PC-9 (cell line): Measurements from ENCODE around the gene ADGRB3. TPM values are rescaled to one million over a fixed set of nuclear protein-coding genes. Genes with fewer than 3 reads are reported as not detected.

Experiments
- BruUV-seq: library from RNA; stranded (reverse); fragments of 400-500 nt; replicated peaks from 2 replicates; lab custom pipeline; 2021; lab: Mats Ljungman, UMichigan
- CTCF ChIA-PET: fragments of 300-600 bp; sonication (Branson Sonifier 250); formaldehyde crosslinking; loops from one replicate; lab custom pipeline; 2022; ENCODE audit warnings: antibody characterized with exemption; lab: Charles Lee
- POLR2A ChIA-PET: fragments of 300-600 bp; sonication (Branson Sonifier 250); formaldehyde crosslinking; loops from one replicate; lab custom pipeline; 2022; ENCODE audit warnings: antibody characterized with exemption; ENCODE audit not compliant: unreplicated experiment; lab: Charles Lee
- DNase-seq, 2 experiments: peaks; one replicate each; pipeline versions ENCODE4 v3.0.0 to v3.0.0-alpha.2; 2015 to 2022; ENCODE audit warnings: mixed read lengths in 1 of 2
- H2AFZ ChIP-seq: fragments of 200-600 bp; sonication (generic); 2 replicates; pipeline ENCODE4 v1.8.1; 2017; ENCODE audit warnings: antibody characterized with exemption
- H3F3A ChIP-seq: fragments of 200-600 bp; sonication (generic); 2 replicates; pipeline ENCODE4 v1.8.1; 2017; ENCODE audit warnings: antibody characterized with exemption, mild to moderate bottlenecking, low read depth; ENCODE audit not compliant: insufficient read depth
- H3K27ac ChIP-seq: fragments of 200-600 bp; sonication (generic); 2 replicates; pipeline ENCODE4 v1.6.1; 2016; ENCODE audit warnings: mixed run types
- H3K27me3 ChIP-seq: fragments of 200-600 bp; sonication (generic); 2 replicates; pipeline ENCODE4 v1.6.1; 2016; ENCODE audit warnings: low read depth, mixed run types; ENCODE audit not compliant: insufficient read depth
- H3K36me3 ChIP-seq: fragments of 200-600 bp; sonication (generic); 2 replicates; pipeline ENCODE4 v1.6.1; 2016; ENCODE audit warnings: low read depth, mixed run types
- H3K4me1 ChIP-seq: fragments of 200-600 bp; sonication (generic); replicated peaks from 2 replicates; pipeline ENCODE4 v1.6.1; 2016; ENCODE audit warnings: mixed run types; ENCODE audit not compliant: insufficient read depth
- H3K4me2 ChIP-seq: fragments of 200-600 bp; sonication (generic); 2 replicates; pipeline ENCODE4 v1.6.1; 2017; ENCODE audit warnings: mixed run types
- H3K4me3 ChIP-seq: fragments of 200-600 bp; sonication (generic); 2 replicates; pipeline ENCODE4 v1.6.1; 2016; ENCODE audit warnings: mixed run types
- H3K79me2 ChIP-seq: fragments of 200-600 bp; sonication (generic); 2 replicates; pipeline ENCODE4 v1.6.1; 2017; ENCODE audit warnings: low read depth, mixed run types
- H3K9me2 ChIP-seq: fragments of 200-600 bp; sonication (generic); 2 replicates; pipeline ENCODE4 v1.8.1; 2017; ENCODE audit warnings: mild to moderate bottlenecking; ENCODE audit not compliant: insufficient read depth
- H3K9me3 ChIP-seq: fragments of 200-600 bp; sonication (generic); 2 replicates; pipeline ENCODE4 v1.8.1; 2016; ENCODE audit warnings: low read depth; ENCODE audit not compliant: insufficient read depth
- H4K20me1 ChIP-seq: fragments of 200-600 bp; sonication (generic); 2 replicates; pipeline ENCODE4 v1.8.1; 2017; ENCODE audit not compliant: insufficient read depth
- CTCF ChIP-seq: fragments of 200-600 bp; sonication (generic); conservative IDR thresholded peaks from 2 replicates; pipeline ENCODE4 v1.6.1; 2017; ENCODE audit warnings: mixed run types, antibody characterized with exemption, mild to moderate bottlenecking, moderate library complexity
- EZH2 ChIP-seq: fragments of 200-600 bp; sonication (generic); IDR thresholded peaks from 2 replicates; pipeline ENCODE4 v1.8.0; 2017; ENCODE audit warnings: antibody characterized with exemption, low read depth
- intact Hi-C: fragments of 100-400 bp; cut with micrococcal nuclease; formaldehyde crosslinking; loops from one replicate; pipeline ENCODE4 v1.10.0; 2022; ENCODE audit not compliant: unreplicated experiment
- total RNA-seq: library from RNA; stranded (reverse); gene quantifications from 2 replicates; pipeline ENCODE4 v1.2.3, GENCODE V29; 2021

The ADGRB3 gene
- total RNA-seq, 1 experiment from 2014 or later, result not detected

- Histone ChIP-seq H3K27ac (no peak overlapping the region), H3K36me3 (no peaks in the 10 kb centered on the region), H3K9me3 (no peaks in the 10 kb centered on the region), H3K79me2 (no peaks in the 10 kb centered on the region), H3K4me2 (no peak overlapping the region), H2AFZ (no peak overlapping the region), H4K20me1 (no peaks in the 10 kb centered on the region), H3F3A (no peaks in the 10 kb centered on the region), H3K4me3 (no peak overlapping the region), H3K9me2 (no peaks in the 10 kb centered on the region), H3K27me3 (no peaks in the 10 kb centered on the region), H3K4me1 (no peaks in the 10 kb centered on the region)
- no TSS peak for BruUV-seq
- intact Hi-C loops, result no loop called here
- DNase-seq, result no peak
- POLR2A ChIA-PET, result no interaction called here
- CTCF ChIA-PET, result no interaction called here
- TF ChIP-seq CTCF (no peak), EZH2 (no peak)
Measured at GRCh38 chr6:68834551-68834950, 199.5 kb downstream of the ADGRB3 start.

- BruUV-seq, result no TSS peak
- Histone ChIP-seq H3F3A (no peaks in the 10 kb centered on the region), H3K4me3 (no peak overlapping the region), H3K9me2 (no peaks in the 10 kb centered on the region), H3K27me3 (no peaks in the 10 kb centered on the region), H3K4me2 (no peak overlapping the region), H4K20me1 (no peaks in the 10 kb centered on the region), H3K27ac (no peak overlapping the region), H3K9me3 (no peaks in the 10 kb centered on the region), H2AFZ (no peak overlapping the region), H3K79me2 (no peaks in the 10 kb centered on the region), H3K4me1 (no peaks in the 10 kb centered on the region), H3K36me3 (no peaks in the 10 kb centered on the region)
- POLR2A ChIA-PET, result no interaction called here
- TF ChIP-seq CTCF, result no peak
- no peak for DNase-seq
- intact Hi-C loops, result no loop called here
- CTCF ChIA-PET, result no interaction called here
Measured at GRCh38 chr6:68838571-68838970, 203.5 kb downstream of the ADGRB3 start.

GRCh38 chr6:68852791-68853190, 217.7 kb downstream of the ADGRB3 start:
- H3K27me3 ChIP-seq, result no peaks in the 10 kb centered on the region

More at GRCh38 chr6:68852791-68853190, 217.7 kb downstream of the ADGRB3 start:
- Histone ChIP-seq H3F3A (no peaks in the 10 kb centered on the region), H3K4me2 (no peak overlapping the region), H3K27ac (no peak overlapping the region), H3K36me3 (no peaks in the 10 kb centered on the region), H2AFZ (no peak overlapping the region), H4K20me1 (no peaks in the 10 kb centered on the region), H3K4me3 (no peak overlapping the region), H3K4me1 (no peaks in the 10 kb centered on the region), H3K9me3 (no peaks in the 10 kb centered on the region), H3K79me2 (no peaks in the 10 kb centered on the region), H3K9me2 (no peaks in the 10 kb centered on the region)
- CTCF ChIA-PET, result no interaction called here
- POLR2A ChIA-PET, result no interaction called here
- DNase-seq, result no peak
- intact Hi-C loops, result no loop called here
- no TSS peak for BruUV-seq
- TF ChIP-seq EZH2 (no peak), CTCF (no peak)
